Measurements from ENCODE around the gene SLC16A12. TPM values are rescaled to one million over a fixed set of nuclear protein-coding genes. Genes with fewer than 3 reads are reported as not detected.

SLC16A12 gene
- total and polyA plus RNA-seq, 2 of the 13 experiments (the other 11 are each of a cell fraction or from before 2014, with no cell fraction given), result 0.02 TPM; not detected in 1

DNA sequence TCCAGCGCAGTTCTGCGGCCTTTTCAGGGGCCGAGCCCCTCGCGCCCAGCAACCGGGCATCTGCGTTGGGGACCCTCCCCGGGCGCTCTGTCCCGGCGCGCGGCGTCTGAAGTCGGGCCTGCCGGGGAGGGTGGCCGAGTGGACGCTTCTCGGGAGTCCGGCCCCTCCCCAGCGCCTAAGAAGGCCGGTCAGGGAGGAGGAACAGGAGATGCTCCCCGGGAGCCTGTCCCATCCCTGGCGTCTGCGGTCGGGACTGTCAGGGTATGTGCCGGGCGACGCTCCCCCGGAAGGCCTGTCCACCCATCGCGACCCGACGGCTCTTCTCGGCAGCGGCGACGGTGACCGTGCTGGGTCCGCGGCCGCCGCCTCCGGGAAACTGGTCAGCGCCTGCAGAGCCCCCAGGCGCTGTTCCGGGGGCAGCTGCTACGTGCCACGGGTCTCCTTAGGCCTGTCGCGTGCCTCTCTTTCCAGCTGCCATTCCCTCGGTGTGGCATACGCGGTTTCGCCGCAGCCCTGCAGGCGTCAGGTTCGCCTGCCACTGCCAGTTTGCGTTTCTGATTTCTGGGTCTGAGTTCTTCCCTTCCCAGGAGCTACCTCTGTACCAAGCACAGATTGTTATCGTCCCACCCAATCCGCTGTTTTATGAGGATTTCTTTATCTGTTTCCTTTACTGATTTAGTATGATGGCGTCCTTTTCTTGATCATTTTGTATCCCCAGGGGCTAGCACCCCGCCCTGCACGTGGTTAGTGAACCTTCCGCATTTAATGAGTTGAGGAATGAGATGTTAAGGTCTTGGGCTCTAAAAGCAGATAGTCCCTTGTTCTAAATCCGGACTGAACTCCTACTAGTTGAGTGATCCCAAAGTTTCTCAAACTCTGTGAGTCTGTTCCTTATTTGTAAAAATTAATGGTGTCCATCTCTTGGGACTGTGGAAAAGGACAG, 120.2 kb downstream of the SLC16A12 start (continued):
- TF ChIP-seq, protein P1, sequence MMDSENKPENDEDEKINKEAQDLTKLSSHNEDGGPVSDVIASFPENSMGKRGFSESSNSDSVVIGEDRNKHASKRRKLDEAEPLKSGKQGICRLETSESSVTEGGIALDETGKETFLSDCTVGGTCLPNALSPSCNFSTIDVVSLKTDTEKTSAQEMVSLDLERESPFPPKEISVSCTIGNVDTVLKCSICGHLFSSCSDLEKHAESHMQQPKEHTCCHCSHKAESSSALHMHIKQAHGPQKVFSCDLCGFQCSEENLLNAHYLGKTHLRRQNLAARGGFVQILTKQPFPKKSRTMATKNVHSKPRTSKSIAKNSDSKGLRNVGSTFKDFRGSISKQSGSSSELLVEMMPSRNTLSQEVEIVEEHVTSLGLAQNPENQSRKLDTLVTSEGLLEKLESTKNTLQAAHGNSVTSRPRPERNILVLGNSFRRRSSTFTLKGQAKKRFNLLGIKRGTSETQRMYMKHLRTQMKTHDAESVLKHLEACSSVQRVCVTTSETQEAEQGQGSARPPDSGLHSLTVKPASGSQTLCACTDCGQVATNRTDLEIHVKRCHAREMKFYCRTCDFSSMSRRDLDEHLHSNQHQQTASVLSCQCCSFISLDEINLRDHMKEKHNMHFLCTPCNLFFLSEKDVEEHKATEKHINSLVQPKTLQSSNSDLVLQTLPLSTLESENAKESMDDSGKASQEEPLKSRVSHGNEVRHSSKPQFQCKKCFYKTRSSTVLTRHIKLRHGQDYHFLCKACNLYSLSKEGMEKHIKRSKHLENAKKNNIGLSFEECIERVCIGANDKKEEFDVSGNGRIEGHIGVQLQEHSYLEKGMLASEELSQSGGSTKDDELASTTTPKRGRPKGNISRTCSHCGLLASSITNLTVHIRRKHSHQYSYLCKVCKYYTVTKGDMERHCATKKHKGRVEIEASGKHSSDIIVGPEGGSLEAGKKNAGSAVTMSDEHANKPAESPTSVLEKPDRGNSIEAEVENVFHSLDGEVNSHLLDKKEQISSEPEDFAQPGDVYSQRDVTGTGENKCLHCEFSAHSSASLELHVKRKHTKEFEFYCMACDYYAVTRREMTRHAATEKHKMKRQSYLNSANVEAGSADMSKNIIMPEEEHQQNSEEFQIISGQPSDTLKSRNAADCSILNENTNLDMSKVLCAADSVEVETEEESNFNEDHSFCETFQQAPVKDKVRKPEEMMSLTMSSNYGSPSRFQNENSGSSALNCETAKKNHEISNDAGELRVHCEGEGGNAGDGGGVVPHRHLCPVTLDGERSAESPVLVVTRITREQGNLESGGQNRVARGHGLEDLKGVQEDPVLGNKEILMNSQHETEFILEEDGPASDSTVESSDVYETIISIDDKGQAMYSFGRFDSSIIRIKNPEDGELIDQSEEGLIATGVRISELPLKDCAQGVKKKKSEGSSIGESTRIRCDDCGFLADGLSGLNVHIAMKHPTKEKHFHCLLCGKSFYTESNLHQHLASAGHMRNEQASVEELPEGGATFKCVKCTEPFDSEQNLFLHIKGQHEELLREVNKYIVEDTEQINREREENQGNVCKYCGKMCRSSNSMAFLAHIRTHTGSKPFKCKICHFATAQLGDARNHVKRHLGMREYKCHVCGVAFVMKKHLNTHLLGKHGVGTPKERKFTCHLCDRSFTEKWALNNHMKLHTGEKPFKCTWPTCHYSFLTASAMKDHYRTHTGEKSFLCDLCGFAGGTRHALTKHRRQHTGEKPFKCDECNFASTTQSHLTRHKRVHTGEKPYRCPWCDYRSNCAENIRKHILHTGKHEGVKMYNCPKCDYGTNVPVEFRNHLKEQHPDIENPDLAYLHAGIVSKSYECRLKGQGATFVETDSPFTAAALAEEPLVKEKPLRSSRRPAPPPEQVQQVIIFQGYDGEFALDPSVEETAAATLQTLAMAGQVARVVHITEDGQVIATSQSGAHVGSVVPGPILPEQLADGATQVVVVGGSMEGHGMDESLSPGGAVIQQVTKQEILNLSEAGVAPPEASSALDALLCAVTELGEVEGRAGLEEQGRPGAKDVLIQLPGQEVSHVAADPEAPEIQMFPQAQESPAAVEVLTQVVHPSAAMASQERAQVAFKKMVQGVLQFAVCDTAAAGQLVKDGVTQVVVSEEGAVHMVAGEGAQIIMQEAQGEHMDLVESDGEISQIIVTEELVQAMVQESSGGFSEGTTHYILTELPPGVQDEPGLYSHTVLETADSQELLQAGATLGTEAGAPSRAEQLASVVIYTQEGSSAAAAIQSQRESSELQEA (CRISPR knock-in tag; IDR thresholded peaks at IDR 0.05; ENCODE audit: not compliant biosample characterization), result peak; percentile 43
- TF ChIP-seq ZNF282 (IDR thresholded peaks at IDR 0.05; ENCODE audit: partially characterized antibody) (no peak), ASH2L (IDR thresholded peaks at IDR 0.05; ENCODE audit: insufficient read length, low read depth, low read length) (no peak), BRCA1 (CRISPR knock-in tag; IDR thresholded peaks at IDR 0.05) (no peak), GLI4 (CRISPR knock-in tag; IDR thresholded peaks at IDR 0.05; ENCODE audit: borderline replicate concordance) (0 out of 2 replicates have a peak, but pooled peaks have one; percentile 76), ZNF17 (CRISPR knock-in tag; IDR thresholded peaks at IDR 0.05) (no peak), ZNF547 (CRISPR knock-in tag; IDR thresholded peaks at IDR 0.05) (no peak; the same call in 1 of the 2 replicates), GATAD2A (CRISPR knock-in tag; IDR thresholded peaks at IDR 0.05) (no peak), ZBTB21 (CRISPR knock-in tag; IDR thresholded peaks at IDR 0.05) (no peak), ZNF709 (CRISPR knock-in tag; IDR thresholded peaks at IDR 0.05) (no peak; the same call in 1 of the 2 replicates)
- TF ChIP-seq, protein P2, sequence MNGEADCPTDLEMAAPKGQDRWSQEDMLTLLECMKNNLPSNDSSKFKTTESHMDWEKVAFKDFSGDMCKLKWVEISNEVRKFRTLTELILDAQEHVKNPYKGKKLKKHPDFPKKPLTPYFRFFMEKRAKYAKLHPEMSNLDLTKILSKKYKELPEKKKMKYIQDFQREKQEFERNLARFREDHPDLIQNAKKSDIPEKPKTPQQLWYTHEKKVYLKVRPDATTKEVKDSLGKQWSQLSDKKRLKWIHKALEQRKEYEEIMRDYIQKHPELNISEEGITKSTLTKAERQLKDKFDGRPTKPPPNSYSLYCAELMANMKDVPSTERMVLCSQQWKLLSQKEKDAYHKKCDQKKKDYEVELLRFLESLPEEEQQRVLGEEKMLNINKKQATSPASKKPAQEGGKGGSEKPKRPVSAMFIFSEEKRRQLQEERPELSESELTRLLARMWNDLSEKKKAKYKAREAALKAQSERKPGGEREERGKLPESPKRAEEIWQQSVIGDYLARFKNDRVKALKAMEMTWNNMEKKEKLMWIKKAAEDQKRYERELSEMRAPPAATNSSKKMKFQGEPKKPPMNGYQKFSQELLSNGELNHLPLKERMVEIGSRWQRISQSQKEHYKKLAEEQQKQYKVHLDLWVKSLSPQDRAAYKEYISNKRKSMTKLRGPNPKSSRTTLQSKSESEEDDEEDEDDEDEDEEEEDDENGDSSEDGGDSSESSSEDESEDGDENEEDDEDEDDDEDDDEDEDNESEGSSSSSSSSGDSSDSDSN (CRISPR knock-in tag; IDR thresholded peaks at IDR 0.05), result peak; percentile 94
- TF ChIP-seq, protein P3, sequence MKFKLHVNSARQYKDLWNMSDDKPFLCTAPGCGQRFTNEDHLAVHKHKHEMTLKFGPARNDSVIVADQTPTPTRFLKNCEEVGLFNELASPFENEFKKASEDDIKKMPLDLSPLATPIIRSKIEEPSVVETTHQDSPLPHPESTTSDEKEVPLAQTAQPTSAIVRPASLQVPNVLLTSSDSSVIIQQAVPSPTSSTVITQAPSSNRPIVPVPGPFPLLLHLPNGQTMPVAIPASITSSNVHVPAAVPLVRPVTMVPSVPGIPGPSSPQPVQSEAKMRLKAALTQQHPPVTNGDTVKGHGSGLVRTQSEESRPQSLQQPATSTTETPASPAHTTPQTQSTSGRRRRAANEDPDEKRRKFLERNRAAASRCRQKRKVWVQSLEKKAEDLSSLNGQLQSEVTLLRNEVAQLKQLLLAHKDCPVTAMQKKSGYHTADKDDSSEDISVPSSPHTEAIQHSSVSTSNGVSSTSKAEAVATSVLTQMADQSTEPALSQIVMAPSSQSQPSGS (CRISPR knock-in tag; IDR thresholded peaks at IDR 0.05), result 0 out of 2 replicates have a peak, but pooled peaks have one; percentile 12
